GM19324 (cell line): Measurements from ENCODE around the gene MYOZ3.

Experiments
- ATAC-seq: cut with Tn5 transposase; IDR thresholded peaks from one replicate; pipeline ENCODE4 v1.9.1; 2021; ENCODE audit warnings: mild to moderate bottlenecking, moderate library complexity; ENCODE audit not compliant: unreplicated experiment, low FRiP score

MYOZ3 gene

DNA sequence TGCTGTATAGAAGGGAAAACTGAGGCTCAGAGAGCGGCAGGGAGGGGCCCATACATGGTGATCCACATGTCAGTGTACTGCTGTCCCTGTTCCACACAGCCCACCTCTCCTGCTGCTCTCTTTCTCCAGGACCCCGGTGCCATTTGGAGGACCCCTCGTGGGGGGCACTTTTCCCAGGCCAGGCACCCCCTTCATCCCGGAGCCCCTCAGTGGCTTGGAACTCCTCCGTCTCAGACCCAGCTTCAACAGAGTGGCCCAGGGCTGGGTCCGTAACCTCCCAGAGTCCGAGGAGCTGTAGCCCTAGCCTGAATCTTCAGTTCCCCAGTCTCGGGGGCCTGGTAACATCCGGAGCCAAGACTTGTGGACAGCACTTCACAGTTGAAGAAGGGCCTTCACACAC, 15.5 kb downstream of the MYOZ3 start:
- no peak for ATAC-seq

DNA sequence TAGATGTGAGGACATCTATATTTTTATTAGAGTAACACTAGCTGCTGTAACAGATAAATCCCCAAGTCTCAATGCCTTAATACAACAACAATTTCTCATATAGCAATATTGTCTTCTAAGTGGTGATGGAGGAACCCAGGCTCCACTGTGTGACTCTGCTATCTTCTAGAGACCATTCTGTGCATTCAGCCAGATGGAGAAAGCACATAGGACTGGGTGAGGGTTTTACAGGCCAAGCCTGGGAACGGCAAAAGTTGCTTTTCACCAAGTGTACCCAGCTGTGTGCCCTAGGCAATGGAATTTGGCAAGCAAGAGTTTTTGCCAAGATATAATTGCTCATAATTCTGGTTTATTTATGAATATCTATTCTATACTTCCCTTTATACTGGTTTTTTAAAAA, 28.1 kb downstream of the MYOZ3 start:
- no peak for ATAC-seq

DNA sequence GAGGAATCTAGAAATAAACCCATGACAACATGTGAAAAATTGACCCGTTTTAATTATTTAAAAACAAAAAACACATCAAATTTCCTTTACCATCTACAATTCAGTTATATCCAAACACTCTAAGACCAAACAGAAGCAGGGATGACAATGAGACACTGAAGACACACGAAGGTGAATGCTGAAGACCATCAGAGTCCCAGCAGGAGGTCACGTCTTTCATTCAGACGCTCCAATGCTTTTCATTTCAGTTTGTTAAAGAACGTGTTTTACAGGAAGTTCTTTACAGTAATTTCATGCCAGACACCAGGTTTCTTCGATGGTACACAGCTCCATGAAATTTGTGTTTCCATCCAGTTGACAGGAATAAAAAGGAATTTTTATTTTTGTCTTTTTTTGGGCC, 29.7 kb downstream of the MYOZ3 start:
- no peak for ATAC-seq

DNA sequence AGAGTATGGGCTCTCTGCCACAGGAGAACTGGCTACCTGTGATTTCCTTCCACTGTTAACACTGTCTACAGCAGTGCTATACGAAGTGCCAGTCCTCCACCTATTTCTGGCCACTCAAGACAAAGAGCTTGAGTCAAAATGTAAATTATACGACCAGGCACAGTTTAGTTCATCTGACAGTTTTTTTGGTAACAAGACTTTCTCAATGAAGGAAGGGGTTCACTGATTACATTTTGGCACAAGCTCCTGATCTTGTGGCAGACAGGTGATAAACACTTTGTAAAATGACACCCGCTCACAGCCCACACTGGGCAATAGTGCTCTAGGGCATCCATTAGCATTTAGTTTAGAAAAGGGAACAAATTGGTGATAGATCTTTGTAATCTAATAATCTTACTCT, 31.2 kb downstream of the MYOZ3 start:
- ATAC-seq, result no peak

DNA sequence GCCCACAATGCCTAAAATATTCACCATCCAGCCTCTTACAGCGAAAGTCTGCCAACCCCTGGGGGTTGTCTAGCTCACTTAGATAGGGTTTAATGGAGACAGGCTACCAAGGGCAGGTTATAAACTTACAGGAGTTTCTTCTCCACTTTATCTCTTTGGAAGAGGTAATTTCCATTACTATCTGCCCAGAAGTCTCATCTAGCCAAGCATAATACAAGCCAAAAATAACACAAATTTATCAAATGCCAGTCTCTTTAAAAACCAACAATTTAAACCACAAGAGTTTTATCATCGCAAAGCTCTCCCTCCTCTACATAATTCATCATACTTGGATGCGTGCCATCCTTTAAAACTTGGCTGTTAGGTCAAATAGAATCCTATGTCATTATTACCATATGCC, 33.6 kb downstream of the MYOZ3 start:
- ATAC-seq, result no peak

DNA sequence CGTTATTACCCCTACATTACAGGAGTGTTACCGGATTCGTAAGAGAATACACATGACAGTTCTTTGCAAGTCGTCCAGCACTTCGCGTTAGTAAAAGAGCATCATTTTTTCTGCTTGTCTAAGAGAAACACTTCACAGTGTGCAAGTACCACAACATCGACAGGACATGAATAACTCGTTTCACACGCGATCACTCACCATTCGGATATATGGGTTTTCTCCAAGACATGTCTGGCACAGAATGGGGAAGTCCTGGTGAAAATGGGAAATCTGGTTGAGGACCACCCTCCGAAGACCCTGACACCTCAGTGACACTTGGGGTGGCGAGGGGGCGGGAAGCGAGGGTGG, 39.2 kb downstream of the MYOZ3 start:
- ATAC-seq, result peak; percentile 1

DNA sequence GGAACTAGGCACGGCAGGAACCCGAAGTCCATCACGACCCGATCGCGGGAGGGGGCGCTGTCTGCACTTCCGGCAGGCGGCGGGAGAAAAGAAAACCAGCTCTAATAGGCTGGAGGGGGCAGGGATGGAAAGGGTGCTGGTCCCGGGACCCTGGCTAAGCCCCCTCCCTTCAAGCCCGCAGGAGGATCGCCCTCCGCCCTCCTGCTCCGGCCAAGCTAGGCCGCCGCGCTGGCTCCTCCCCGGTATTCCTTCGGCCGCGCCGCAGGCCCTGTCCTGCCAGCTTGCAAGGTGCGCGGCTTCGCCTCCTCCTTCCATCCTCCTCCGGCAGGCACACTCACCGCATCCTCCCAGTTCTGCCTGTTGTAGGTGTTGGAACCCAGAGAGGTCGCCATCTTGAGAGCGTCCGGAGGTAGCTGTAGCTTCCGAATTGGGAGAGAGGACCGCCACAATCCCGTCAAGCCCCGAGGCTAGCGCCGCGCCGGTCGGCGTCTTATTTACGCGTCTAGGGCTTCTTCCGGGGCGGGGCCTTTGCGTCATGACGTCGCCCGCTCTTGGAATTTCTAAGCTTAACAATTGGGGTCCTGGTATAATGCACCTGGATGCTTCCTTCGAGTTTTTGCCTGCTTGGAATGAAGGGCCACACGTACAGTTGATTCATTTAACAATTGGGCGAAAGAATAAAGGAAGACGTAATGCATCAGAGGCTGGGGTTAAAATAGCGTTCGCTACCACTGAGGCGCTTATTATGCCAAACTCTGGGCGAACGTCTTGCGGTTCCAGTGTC, 39.7 kb downstream of the MYOZ3 start, which contains the start of gene RBM22:
Gene RBM22 (minus strand): TSS at position 469 of the 784 bp plus-strand sequence. CDS start 77 bp downstream, at position 392.
- peak; percentile 96 for ATAC-seq

DNA sequence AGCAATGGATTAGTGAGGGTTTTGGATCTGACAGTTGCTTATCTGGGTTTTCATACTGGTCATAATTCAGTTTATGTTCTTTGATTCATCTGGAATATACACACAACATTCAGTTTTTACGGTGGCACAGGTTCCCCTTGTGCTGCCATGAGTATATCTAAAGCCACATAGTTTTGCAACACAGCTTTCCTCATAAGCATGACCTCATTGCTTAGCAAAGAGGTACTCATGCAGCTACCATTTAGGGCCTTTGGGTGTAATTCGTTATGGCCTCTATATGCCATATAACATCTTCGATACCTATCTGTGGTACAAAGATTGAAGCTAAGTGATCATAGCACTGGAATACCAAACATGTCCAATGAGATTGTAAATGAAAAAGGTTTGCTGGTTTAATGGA, 42.7 kb downstream of the MYOZ3 start:
- no peak for ATAC-seq

DNA sequence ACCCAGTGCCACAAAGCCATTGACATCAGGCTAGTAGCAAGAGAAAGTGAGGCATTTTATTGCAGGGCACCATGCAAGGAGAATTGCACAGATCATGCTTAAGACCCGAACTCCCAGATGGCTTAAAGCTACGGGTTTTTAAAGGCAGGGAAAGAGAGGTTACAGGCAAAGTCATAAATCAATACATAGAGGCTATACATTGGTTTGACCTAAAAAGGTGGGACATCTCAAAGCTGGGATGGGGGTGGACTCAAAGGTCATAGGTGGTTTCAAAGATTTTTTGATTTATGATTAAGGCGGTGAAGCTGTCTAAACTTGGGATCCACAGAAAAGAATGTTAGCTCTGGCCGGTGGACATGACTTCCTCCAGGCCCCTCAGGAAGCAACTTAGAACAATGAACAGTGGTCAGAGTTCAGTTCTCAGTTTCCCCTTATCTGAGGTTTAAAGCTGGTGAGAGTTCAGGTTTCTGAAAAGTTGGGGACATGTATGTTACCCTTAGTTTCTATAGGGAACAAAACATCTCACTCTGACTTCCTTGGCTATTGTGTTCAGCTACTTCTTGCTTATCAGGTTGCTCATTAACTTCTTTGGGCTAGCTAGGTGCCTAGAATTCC, 45.8 kb downstream of the MYOZ3 start:
- ATAC-seq, result no peak

DNA sequence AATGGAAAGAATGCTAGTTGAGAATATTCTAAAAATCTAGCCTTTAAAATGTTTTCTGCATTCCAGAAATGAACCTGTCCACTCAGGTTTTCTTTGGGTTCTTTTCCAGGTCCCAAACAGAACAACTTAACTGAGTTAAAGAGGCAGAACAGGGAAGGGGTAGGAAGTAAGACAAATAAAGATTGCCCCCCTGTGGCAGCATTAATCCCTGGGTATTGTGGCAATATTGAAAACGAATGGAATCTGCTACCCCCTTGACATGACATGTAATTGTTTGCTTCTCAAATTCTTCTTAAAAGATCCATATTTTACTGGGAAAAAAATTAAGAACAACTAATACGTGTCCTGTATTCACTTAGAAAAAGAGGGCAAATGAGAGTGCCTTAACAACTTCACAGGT, 49.1 kb downstream of the MYOZ3 start:
- ATAC-seq, result no peak

DNA sequence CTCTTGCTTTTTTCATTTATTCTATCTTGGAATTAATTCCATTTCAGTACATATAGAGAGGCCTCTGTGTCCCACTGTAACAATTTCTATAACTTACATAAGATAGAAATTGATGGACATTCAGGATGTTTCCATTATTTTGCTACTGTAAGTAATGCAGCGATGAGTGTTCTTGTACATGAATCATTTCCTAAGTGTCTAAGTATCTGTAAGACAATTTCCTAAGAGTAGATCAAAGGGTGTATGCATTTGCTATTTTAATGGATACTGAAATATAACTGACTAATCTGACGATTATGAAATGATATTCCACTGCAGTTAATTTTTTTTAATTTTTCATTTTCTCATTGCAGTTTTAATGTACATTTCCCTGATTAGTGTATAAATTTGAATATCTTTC, 62.8 kb downstream of the MYOZ3 start:
- ATAC-seq, result no peak
